ENCODE results near the gene TVP23B. TPM values are rescaled to one million over a fixed set of nuclear protein-coding genes. Genes with fewer than 3 reads are reported as not detected.
"Not testable (repeated sequence)": the region's sequence is repeated elsewhere in the genome, so short reads cannot be mapped to it uniquely, and the experiment has no call there.

The TVP23B gene
- polyA plus RNA-seq (ENCODE audit: insufficient read length in 3 of 3) = 10 to 100 TPM; 44.5 to 52.7 (median 52.6) TPM
- long read RNA-seq, donor 1, transcript TVP23B-201 (7 exons, 2,064 nt) = major isoform, 11 of 12 reads
- long read RNA-seq, donor 1, partial matches to known transcripts = 0 of 12 reads
- long read RNA-seq, donor 1, other reads (novel, unspliced or antisense) = 0 of 12 reads
- long read RNA-seq, donor 2, transcript TVP23B-201 (7 exons, 2,064 nt) = major isoform, 12 of 12 reads
- long read RNA-seq, donor 2, partial matches to known transcripts = 0 of 12 reads
- long read RNA-seq, donor 2, other reads (novel, unspliced or antisense) = 0 of 12 reads
- long read RNA-seq, donor 3, transcript TVP23B-201 (7 exons, 2,064 nt) = major isoform, 20 of 22 reads
- long read RNA-seq, donor 3, partial matches to known transcripts = 0 of 22 reads
- long read RNA-seq, donor 3, other reads (novel, unspliced or antisense) = 0 of 22 reads
- long read RNA-seq, donor 4, transcript TVP23B-201 (7 exons, 2,064 nt) = major isoform, 11 of 19 reads
- long read RNA-seq, donor 4, partial matches to known transcripts = 6 of 19 reads
- long read RNA-seq, donor 4, other reads (novel, unspliced or antisense) = 0 of 19 reads
- long read RNA-seq, donor 5 = 0 reads
- long read RNA-seq, donor 6, transcript TVP23B-201 (7 exons, 2,064 nt) = major isoform, 14 of 16 reads
- long read RNA-seq, donor 6, partial matches to known transcripts = 0 of 16 reads
- long read RNA-seq, donor 6, other reads (novel, unspliced or antisense) = 0 of 16 reads
- long read RNA-seq, donor 7, transcript TVP23B-201 (7 exons, 2,064 nt) = major isoform, 13 of 22 reads
- long read RNA-seq, donor 7, partial matches to known transcripts = 8 of 22 reads
- long read RNA-seq, donor 7, other reads (novel, unspliced or antisense) = 0 of 22 reads
- long read RNA-seq, donor 8 = 0 reads
- long read RNA-seq, donor 9, transcript TVP23B-201 (7 exons, 2,064 nt) = major isoform, 13 of 14 reads
- long read RNA-seq, donor 9, partial matches to known transcripts = 0 of 14 reads
- long read RNA-seq, donor 9, other reads (novel, unspliced or antisense) = 0 of 14 reads
- long read RNA-seq, donor 10, transcript TVP23B-201 (7 exons, 2,064 nt) = major isoform, 22 of 23 reads
- long read RNA-seq, donor 10, partial matches to known transcripts = 0 of 23 reads
- long read RNA-seq, donor 10, other reads (novel, unspliced or antisense) = 0 of 23 reads
- long read RNA-seq, donor 11, transcript TVP23B-201 (7 exons, 2,064 nt) = major isoform, 12 of 15 reads
- long read RNA-seq, donor 11, partial matches to known transcripts = 0 of 15 reads
- long read RNA-seq, donor 11, other reads (novel, unspliced or antisense) = 0 of 15 reads
- long read RNA-seq, donor 12, transcript TVP23B-201 (7 exons, 2,064 nt) = major isoform, 6 of 9 reads
- long read RNA-seq, donor 12, partial matches to known transcripts = 0 of 9 reads
- long read RNA-seq, donor 12, other reads (novel, unspliced or antisense) = 0 of 9 reads
- long read RNA-seq, donor 13 = 0 reads
- long read RNA-seq, donor 14, transcript TVP23B-201 (7 exons, 2,064 nt) = major isoform, 17 of 22 reads
- long read RNA-seq, donor 14, partial matches to known transcripts = 0 of 22 reads
- long read RNA-seq, donor 14, other reads (novel, unspliced or antisense) = 0 of 22 reads
- long read RNA-seq, donor 15, transcript TVP23B-201 (7 exons, 2,064 nt) = major isoform, 6 of 7 reads
- long read RNA-seq, donor 15, partial matches to known transcripts = 0 of 7 reads
- long read RNA-seq, donor 15, other reads (novel, unspliced or antisense) = 0 of 7 reads
- long read RNA-seq, donor 16, transcript TVP23B-201 (7 exons, 2,064 nt) = major isoform, 27 of 39 reads
- long read RNA-seq, donor 16, partial matches to known transcripts = 7 of 39 reads
- long read RNA-seq, donor 16, other reads (novel, unspliced or antisense) = 0 of 39 reads

DNA sequence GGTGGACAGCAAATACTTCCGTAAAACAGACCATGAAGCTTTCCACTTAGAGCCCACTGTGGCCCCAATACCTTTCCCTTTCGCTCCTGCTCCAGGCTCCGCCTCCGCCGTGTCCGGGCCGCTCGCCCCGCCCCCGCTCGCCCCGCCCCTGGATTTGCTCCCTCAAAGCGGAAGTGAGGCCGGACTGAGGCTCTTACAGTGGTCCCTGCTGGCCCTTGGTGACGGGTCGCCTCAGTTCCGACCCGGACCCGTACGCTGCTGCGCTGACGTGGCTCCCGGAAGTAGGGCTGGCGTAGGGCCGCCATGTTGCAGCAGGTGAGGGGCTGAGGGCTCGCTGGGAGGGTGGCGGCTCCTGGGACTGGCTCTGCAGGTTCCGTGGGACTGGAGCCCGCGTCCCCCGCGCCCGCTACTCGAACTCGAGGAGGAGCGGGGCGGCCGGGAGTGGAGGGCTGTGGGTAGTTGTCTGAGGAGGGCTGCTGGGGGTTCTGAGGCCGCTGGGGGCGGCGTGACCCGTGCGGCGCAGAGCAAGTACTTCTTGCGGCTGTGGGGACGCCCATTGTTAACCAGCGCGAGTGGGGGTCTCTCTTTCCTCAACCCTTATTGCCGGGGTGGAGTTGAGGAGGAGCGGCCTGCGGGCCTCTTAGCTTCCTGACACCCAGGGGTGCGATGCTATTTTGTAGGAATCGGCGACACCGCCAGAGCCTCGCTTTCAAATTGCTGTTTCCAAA is at the start of gene TVP23B:
Gene TVP23B (plus strand): TSS at position 193 of the 728 bp plus-strand sequence. CDS start 111 bp downstream, at position 304.
- peak; percentile 75 to 92 (median 88) for DNase-seq (ENCODE audit: extremely low read depth in 1 of 11, low read depth in 9 of 11, low spot score in 4 of 11)

GRCh38 chr17:18732438-18732837 is 48.5 kb upstream of the TVP23B start:
- DNase-seq (ENCODE audit: extremely low read depth in 1 of 11, low read depth in 9 of 11, low spot score in 4 of 11) = not testable (repeated sequence)

DNA sequence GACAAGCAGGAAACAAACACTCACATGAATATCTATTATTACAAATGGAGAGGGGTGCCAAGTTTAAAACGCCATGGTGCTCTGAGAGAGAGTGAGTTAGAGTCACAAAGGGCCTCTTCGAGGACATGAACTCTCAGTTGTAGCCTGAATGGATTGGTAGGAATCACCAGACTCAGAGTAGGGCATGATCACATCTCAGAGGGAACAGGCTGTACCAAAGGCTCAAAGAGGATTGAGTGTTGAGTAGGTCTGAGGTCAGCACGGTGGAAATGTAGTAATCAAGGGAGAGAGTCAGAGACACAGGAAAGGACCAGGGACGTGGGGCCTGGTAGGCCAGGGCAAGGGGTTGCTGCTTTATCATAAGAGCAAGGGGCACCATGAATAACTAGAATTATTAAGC is 47.6 kb upstream of the TVP23B start:
- not testable (repeated sequence) for DNase-seq (ENCODE audit: extremely low read depth in 1 of 11, low read depth in 9 of 11, low spot score in 4 of 11)

DNA sequence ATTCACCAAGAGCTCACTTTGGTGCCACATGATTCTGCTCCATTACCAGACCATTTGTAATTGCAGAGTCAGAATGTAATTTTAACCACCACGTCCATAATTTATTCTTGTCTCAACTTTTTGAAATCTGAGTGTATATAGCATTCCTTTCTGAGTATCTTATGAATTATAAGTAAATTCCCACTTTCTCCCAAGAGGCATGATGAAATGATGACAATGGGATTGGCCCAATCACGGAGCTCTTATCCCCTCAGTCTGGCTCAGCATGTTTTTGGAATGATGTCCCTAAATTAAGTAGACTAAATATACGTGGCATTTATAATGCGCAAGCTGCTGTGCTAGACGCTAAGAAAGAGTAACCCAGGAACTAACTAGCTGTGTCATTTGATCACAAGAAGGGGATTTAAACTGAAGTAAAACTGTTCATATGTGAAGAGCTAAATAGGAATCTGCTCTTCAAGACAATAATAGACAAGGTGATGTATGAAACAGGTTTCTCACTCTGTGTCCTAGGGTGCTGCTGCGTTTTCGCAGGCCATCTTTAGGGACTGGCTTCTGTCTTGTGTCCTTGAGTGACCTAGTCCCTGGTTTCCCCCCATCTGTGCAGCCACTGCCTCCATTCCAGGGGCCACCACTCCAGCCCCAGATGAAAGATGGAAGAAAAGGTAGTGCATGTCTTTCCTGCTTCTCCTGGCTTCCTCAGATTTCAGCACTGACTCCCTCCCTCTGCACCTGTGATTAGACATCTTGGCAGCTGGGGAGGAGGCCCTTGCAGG is 41.2 kb upstream of the TVP23B start:
- not testable (repeated sequence) for DNase-seq (ENCODE audit: extremely low read depth in 1 of 11, low read depth in 9 of 11, low spot score in 4 of 11)

GRCh38 chr17:18741228-18741627 is 39.8 kb upstream of the TVP23B start:
- DNase-seq (ENCODE audit: extremely low read depth in 1 of 11, low read depth in 9 of 11, low spot score in 4 of 11) = not testable (repeated sequence)

- not testable (repeated sequence) for DNase-seq (ENCODE audit: extremely low read depth in 1 of 11, low read depth in 9 of 11, low spot score in 4 of 11)
Measured at GRCh38 chr17:18743699-18744421, 37.1 kb upstream of the TVP23B start, which contains the start of gene FBXW10. FBXW10 (plus strand) TSS chr17:18744054; CDS start chr17:18744245, 191 bp downstream.

- not testable (repeated sequence) for DNase-seq (ENCODE audit: extremely low read depth in 1 of 11, low read depth in 9 of 11, low spot score in 4 of 11)
Measured at GRCh38 chr17:18744726-18745125, 36.3 kb upstream of the TVP23B start.

- DNase-seq (ENCODE audit: extremely low read depth in 1 of 11, low read depth in 9 of 11, low spot score in 4 of 11) = peak in 1 of 11 donors; percentile 17
Measured at GRCh38 chr17:18746551-18746950, 34.4 kb upstream of the TVP23B start.

GRCh38 chr17:18747501-18747900 is 33.5 kb upstream of the TVP23B start:
- DNase-seq (ENCODE audit: extremely low read depth in 1 of 11, low read depth in 9 of 11, low spot score in 4 of 11) = peak in 5 of 11 donors; percentile 7 to 34 (median 26)

DNA sequence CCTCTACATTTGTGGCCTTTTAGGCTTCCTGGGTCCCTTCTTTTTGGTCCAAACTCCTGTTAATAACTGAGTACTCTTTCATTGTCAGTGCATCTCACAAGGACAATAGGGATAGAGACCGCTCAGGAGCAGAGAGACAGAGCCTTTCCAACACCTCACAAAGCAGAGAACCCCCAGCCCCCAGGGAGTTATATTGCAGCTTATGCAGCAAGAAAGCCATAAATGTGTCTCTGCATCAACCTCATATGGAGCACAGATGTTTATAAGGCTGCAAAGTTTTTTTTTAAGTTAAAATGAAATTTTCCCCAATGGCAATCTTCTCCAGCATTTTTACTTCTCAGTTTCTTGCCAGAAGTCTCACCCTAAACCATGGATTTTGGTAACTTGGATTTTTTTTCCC is 30.7 kb upstream of the TVP23B start:
- not testable (repeated sequence) for DNase-seq (ENCODE audit: extremely low read depth in 1 of 11, low read depth in 9 of 11, low spot score in 4 of 11)

DNA sequence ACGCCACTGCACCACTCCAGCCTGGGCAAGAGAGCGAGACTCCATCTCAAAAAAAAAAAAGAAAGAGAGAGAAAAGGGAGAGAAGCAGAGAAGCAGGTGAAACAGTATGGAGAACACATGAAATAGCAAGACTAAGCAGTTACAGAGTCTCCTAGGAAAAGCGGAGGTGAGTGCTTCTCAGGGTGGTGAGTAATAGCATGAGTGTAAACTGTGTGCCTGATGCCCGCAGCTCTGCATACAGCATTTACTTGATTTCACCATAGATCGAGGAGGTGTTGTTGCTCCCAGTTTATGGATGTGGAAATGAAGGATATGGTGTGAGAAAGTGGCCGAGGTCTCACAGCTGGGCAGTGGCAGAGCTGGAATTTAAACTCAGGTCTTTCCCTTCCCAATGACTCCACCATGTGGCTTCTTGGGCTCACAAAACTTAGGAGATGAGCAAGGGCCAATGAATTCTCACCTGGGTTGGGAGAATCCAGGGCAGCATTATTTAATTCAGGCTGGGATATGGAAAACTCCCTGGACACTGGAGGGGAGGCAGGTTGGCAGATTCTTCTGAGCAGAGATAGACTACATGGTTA is 27.1 kb upstream of the TVP23B start:
- DNase-seq (ENCODE audit: extremely low read depth in 1 of 11, low read depth in 9 of 11, low spot score in 4 of 11) = not testable (repeated sequence)

GRCh38 chr17:18755969-18756368 is 25.0 kb upstream of the TVP23B start:
- DNase-seq (ENCODE audit: extremely low read depth in 1 of 11, low read depth in 9 of 11, low spot score in 4 of 11) = not testable (repeated sequence)

DNA sequence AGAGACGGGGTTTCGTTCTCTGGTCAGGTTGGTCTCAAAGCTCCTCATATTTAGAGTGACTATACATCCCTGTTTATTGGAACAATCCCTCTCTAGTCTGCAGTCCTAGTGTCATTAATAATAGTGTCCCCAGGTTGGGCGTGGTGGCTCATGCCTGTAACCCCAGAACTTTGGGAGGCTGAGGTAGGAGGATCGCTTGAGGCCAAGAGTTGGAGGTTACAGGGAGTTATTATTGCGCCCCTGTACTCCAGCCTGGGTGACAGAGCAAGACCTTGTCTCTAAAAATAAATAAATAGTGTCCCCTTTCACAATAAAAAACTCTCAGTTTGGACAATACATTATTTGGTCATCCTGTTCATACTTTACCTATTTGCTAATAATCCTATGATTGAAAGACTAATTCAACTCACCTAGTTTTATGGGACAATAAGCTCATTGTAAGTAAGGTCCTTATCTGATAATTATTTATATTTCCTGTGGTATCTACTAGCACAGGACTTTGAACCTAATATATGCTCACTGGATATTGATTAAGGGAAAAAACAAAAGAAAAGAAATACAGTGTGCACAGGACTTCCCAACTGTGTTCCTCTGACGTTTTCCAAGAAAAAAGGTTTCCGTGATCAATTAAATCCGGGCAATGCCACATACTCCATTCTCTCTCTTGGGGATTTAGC is 23.5 kb upstream of the TVP23B start:
- DNase-seq (ENCODE audit: extremely low read depth in 1 of 11, low read depth in 9 of 11, low spot score in 4 of 11) = not testable (repeated sequence)

DNA sequence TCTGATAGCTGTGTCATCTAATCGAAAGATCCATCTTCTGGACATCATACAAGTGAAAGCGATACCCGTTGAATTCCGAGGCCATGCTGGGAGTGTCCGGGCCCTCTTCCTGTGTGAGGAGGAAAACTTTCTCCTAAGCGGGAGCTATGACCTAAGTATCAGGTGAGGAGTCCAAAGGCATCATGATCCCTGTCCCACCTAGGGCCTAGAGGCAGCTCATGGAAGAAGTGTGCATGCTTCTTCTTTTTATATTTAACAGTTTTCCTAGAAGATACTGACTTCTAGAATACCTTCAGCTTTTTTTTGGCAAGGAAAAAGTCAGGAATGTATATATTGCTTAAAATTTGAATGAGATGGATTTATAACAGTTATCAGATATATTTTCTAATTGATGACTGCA is 22.6 kb upstream of the TVP23B start:
- DNase-seq (ENCODE audit: extremely low read depth in 1 of 11, low read depth in 9 of 11, low spot score in 4 of 11) = not testable (repeated sequence)

DNA sequence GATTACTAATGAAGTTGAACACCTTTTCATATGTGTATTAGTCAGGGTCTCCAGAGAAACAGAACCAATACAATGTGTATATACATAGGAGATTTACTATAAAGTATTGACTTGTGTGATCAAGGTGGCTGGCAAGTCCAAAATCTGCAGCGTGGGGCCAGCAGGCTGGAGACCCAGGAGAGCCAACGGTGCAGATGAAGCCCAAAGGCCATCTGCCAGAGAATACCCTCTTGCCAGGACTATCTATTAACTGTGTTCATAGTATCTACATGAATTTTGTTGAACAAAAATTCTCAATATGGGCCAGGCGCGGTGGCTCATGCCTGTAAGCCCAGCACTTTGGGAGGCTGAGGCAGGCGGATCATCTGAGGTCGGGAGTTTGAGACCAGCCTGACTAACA is 20.8 kb upstream of the TVP23B start:
- DNase-seq (ENCODE audit: extremely low read depth in 1 of 11, low read depth in 9 of 11, low spot score in 4 of 11) = not testable (repeated sequence)
